Measurements from ENCODE around the gene THEMIS.

The THEMIS gene

GRCh38 chr6:127914240-127914639, 13.4 kb upstream of the THEMIS start:
- H3K4me3 ChIP-seq: no peak overlapping the region
- TF ChIP-seq CTCF (IDR thresholded peaks at IDR 0.05): no peak
- DNase-seq (ENCODE audit: low spot score): no peak
- H3K27ac ChIP-seq: no peak overlapping the region

DNA sequence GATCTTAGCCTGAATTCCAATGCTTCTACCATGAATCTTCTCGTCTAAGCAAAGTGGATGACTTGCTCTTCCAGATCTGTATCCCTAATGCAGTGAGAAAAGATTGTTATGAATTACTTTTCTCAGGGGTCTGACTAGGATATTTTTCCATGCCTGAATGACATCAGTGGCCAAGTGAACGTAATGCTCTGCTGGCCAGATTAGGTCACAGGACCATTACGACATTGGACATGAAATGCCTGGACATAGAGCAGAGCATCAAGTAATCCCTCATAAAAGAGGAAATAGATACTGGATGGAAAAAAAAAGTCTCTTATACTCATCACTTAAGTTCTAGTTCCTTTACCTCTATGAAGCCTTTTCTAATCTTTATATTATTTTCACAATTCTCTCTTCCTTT, 12.1 kb upstream of the THEMIS start:
- no peak for TF ChIP-seq CTCF (IDR thresholded peaks at IDR 0.05)
- Histone ChIP-seq H3K27ac (no peak overlapping the region), H3K4me3 (no peak overlapping the region)
- no peak for DNase-seq (ENCODE audit: low spot score)

DNA sequence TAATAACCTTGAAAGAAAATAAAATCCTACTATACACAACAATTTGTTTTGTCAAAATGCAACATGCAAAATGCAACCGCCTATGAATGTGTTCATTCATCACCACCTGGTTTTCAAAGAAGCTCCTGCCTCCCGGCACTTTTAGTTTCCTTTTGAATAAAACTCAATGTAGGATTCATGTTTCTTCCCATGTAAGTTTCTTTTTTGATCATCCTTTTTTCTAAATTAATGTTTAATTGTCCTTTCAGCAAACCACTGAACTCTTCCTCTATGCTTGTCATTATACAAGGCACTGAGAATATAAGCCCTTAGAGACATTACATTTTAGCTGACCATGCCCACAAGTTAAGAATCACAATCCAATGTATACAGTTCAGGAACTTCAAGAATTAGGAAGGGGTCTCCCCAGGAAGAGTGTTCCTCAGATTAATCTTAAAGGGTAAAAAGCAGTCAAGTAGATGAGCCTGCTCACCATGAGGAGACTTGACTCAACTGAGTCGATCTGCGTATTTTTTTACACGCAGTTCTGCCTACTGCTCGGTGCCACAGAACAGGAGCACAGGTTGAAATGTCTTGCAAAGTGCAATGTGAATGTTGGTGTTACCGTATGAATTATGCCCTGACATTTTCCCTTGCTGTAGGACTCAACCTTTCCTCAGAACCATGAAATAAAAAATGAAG, 7.2 kb upstream of the THEMIS start:
- H3K4me3 ChIP-seq: no peak overlapping the region
- TF ChIP-seq CTCF (IDR thresholded peaks at IDR 0.05): no peak
- no peak overlapping the region for H3K27ac ChIP-seq
- no peak for DNase-seq (ENCODE audit: low spot score)

DNA sequence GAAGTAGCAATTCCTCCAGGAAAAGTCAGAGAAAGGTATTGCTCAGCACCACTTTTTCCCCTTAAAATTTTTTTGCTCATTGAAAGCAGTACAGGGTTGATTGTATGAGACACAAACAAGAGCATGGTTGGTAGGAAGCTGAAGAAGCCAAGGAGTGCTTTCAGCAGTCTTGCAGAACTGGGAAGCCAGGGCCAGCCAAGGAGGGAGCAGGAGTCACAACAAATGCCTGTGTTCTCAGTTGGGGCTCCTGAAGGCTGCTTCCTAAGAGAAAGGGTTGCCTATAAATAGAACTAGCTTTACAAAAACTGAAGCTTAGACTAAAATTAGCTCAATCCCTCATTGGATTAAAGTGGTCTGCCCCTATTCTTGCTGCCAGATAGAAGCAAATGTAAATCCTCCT, 3.3 kb upstream of the THEMIS start:
- Histone ChIP-seq H3K27ac (no peak overlapping the region), H3K4me3 (no peak overlapping the region)
- no peak for TF ChIP-seq CTCF (IDR thresholded peaks at IDR 0.05)
- DNase-seq (ENCODE audit: low spot score): no peak

- DNase-seq (ENCODE audit: low spot score): no peak
- TF ChIP-seq CTCF (IDR thresholded peaks at IDR 0.05): no peak
- Histone ChIP-seq H3K4me3 (no peak overlapping the region), H3K27ac (no peak overlapping the region)
Observed at GRCh38 chr6:127902933-127903332, 2.1 kb upstream of the THEMIS start.

DNA sequence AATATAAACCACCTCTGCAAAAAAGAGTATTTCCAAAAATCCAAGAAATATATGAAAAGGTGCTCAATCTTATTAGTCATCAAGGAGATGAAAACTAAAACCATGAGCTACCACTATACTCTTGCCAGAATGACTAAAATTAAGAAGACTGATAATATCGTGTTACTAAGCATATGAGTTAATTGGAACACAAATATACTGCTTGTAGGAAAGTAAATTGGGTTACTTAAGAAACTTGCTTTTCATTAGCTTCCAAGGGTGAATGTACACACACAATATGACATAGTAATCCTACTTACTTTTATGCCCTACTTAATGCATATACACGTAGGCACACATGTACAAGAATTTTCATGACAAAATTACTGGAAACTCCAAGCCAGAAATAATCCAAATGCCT, 3.4 kb downstream of the THEMIS start:
- no peak for DNase-seq (ENCODE audit: low spot score)
- TF ChIP-seq CTCF (IDR thresholded peaks at IDR 0.05): no peak
- Histone ChIP-seq H3K27ac (no peak overlapping the region), H3K4me3 (no peak overlapping the region)

- H3K4me3 ChIP-seq: no peak overlapping the region
- TF ChIP-seq CTCF (IDR thresholded peaks at IDR 0.05): no peak
- H3K27ac ChIP-seq: no peak overlapping the region
- DNase-seq (ENCODE audit: low spot score): no peak
Observed at GRCh38 chr6:127894051-127894450, 6.8 kb downstream of the THEMIS start.

All from coronary artery (tissue), 2 donors.